Heart left ventricle (tissue), 13 donors: ENCODE results near the gene PTPRK.

ENCODE experiments used
- POLR2A ChIP-seq, 2 donors: fragments of 450-650 bp; IDR thresholded peaks; one replicate each; pipeline ENCODE4 v1.6.1; 2017; ENCODE audit warnings: antibody characterized with exemption in 2 of 2, mild to moderate bottlenecking in 2 of 2, moderate library complexity in 2 of 2
- TF ChIP-seq, protein P1 (sequence below), 12 donors: fragments of 200-600 bp; sonication (generic) in 4 of 12; IDR thresholded peaks; one replicate each; pipeline versions ENCODE4 v1.5.0 to v1.8.0; 2018 to 2022; ENCODE audit warnings: antibody characterized with exemption in 12 of 12, mild to moderate bottlenecking in 5 of 12
- donor health status: ischemic (EF 13 %, LVEDD 7.1; RV severe dilation, severe dysfunction).
- donor health status: DM: no; HTN: yes; CAD: no.
- donor health status: DM: no; HTN: no; CAD: no.
- donor health status: ischemic (EF 25% LVEDD 6.9; RV normal size, moderate dysfunction).
- donor health status: ischemic (EF 25% LVEDD 5.7; RV mildly dilated, moderate dysfunction).
- donor health status: ischemic (EF 35%, LVEDD 5.7; RV mildly dilated, moderate dysfunction).
- donor health status: nonischemic (EF 11% LVEDD 7.7; RV severe dilation, severe dysfunction).
- donor health status: DM: yes; HTN: yes; CAD: no.
- donor health status: PGD.
- donor health status: ischemic (EF 29% LVEDD 5.4; RV normal size, mild dysfunction).
- donor health status: nonischemic (EF 23%, LVEDD 6.1; RV moderate dilation, normal function).

DNA sequence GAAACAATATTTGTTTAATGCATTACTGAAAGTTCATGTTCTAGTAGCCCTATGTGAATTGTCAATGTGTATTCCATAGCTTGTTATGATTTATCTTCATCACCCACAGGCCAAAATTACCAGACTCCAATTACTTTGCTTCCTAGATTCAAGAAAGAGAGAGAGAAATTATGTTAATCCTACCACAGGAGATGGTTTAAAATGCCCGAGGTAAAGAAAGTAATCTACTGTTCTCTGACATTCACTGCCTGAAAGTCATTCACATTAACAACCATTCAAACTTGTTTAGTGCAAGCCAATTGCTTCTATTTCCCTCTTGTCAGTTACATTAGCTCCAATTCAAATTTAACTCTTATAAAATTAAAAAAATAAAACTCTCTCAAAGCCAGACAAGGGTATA lies 359.1 kb downstream of the PTPRK start:
- TF ChIP-seq, protein P1, sequence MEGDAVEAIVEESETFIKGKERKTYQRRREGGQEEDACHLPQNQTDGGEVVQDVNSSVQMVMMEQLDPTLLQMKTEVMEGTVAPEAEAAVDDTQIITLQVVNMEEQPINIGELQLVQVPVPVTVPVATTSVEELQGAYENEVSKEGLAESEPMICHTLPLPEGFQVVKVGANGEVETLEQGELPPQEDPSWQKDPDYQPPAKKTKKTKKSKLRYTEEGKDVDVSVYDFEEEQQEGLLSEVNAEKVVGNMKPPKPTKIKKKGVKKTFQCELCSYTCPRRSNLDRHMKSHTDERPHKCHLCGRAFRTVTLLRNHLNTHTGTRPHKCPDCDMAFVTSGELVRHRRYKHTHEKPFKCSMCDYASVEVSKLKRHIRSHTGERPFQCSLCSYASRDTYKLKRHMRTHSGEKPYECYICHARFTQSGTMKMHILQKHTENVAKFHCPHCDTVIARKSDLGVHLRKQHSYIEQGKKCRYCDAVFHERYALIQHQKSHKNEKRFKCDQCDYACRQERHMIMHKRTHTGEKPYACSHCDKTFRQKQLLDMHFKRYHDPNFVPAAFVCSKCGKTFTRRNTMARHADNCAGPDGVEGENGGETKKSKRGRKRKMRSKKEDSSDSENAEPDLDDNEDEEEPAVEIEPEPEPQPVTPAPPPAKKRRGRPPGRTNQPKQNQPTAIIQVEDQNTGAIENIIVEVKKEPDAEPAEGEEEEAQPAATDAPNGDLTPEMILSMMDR (IDR thresholded peaks at IDR 0.05) = no peak
- TF ChIP-seq POLR2A (IDR thresholded peaks at IDR 0.05) = no peak
